ENCODE data around the gene DENND5B. TPM values are rescaled to one million over a fixed set of nuclear protein-coding genes. Genes with fewer than 3 reads are reported as not detected.
"Not testable (repeated sequence)": the region's sequence is repeated elsewhere in the genome, so short reads cannot be mapped to it uniquely, and the experiment has no call there.

The DENND5B gene
- total RNA-seq, 4 donors from 2014 or later = 4.4 to 25.1 (median 16.3) TPM

DNA sequence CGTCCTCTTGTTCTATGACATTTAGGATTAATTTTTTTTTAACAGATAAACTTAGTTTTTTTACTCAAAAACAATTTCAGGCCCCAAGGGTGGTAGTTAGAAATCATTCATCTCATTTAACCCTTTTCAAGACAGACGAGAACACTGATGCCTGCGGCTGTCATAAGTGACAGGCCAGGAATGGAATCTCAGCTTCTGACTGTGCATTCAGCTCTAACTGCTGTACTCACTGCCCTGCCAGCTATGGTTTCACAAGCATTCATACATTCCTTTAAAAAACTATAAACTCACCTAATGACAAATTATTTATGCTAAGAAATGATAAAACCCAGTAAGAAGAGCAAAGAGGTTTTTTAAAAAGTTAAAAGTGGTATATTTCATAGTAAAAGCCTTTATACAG is 8.8 kb downstream of the DENND5B start:
- intact Hi-C loops (cut with DNase I; ENCODE audit: low total_unique reads) = no loop called here
- 71 to 94% methylated on average over 1 to 3 of the region's 3 CpGs for WGBS, 2 donors (ENCODE audit: low coverage in 1 of 2)
- TF ChIP-seq POLR2AphosphoS5 (IDR thresholded peaks at IDR 0.05) (no peak), POLR2A (IDR thresholded peaks at IDR 0.05) (no peak), EP300 (IDR thresholded peaks at IDR 0.05; ENCODE audit: low read depth) (no peak)
- TF ChIP-seq, protein P1, sequence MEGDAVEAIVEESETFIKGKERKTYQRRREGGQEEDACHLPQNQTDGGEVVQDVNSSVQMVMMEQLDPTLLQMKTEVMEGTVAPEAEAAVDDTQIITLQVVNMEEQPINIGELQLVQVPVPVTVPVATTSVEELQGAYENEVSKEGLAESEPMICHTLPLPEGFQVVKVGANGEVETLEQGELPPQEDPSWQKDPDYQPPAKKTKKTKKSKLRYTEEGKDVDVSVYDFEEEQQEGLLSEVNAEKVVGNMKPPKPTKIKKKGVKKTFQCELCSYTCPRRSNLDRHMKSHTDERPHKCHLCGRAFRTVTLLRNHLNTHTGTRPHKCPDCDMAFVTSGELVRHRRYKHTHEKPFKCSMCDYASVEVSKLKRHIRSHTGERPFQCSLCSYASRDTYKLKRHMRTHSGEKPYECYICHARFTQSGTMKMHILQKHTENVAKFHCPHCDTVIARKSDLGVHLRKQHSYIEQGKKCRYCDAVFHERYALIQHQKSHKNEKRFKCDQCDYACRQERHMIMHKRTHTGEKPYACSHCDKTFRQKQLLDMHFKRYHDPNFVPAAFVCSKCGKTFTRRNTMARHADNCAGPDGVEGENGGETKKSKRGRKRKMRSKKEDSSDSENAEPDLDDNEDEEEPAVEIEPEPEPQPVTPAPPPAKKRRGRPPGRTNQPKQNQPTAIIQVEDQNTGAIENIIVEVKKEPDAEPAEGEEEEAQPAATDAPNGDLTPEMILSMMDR (IDR thresholded peaks at IDR 0.05) = no peak
- DNase-seq = no peak
- Histone ChIP-seq H3K4me1 (peaks cover 0 to 6% (median 0%) of the 10 kb centered on the region in 4 donors), H3K9me3 (no peaks in the 10 kb centered on the region), H3K36me3 (no peaks in the 10 kb centered on the region), H3K27me3 (no peaks in the 10 kb centered on the region), H3K4me3 (no peak overlapping the region), H3K27ac (no peak overlapping the region)
- in situ Hi-C loops (cut with MboI; ENCODE audit: low pct_ligation_motif_present in 1 of 4, low pct_unique_long_range_greater_than_20kb in 1 of 4, low sequenced_read_pairs in 3 of 4) = no loop called here

DNA sequence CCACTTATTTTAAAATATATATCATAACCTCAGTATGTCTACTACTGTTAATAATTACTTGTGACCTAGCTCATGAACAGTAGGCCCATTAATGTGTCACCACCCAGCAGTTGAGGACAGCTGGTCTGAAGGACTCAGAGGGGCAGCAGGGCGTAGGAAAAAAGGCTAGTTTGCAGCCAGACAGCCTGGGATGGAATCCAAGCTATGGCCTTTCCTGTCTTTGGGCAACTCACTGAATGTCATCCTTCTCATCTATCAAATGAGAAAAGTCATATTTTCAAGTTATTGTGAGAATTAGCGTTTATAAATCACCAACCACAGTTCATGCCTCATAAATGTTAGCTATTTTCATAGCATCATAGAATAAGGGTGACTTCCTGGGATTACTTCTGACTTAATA is 12.3 kb downstream of the DENND5B start:
- no peaks in the 10 kb centered on the region for H3K36me3 ChIP-seq
- no peak for DNase-seq
- TF ChIP-seq, protein P1 (IDR thresholded peaks at IDR 0.05) = no peak
- TF ChIP-seq POLR2A (IDR thresholded peaks at IDR 0.05) (no peak), EP300 (IDR thresholded peaks at IDR 0.05; ENCODE audit: low read depth) (no peak), POLR2AphosphoS5 (IDR thresholded peaks at IDR 0.05) (no peak)
- intact Hi-C loops (cut with DNase I; ENCODE audit: low total_unique reads) = no loop called here
- WGBS, 2 donors (ENCODE audit: low coverage in 1 of 2) = 58 to 72% methylated on average over 2 of the region's 2 CpGs
- no peaks in the 10 kb centered on the region for H3K9me3 ChIP-seq
- H3K27ac ChIP-seq = no peak overlapping the region
- no peaks in the 10 kb centered on the region for H3K27me3 ChIP-seq
- in situ Hi-C loops (cut with MboI; ENCODE audit: low pct_ligation_motif_present in 1 of 4, low pct_unique_long_range_greater_than_20kb in 1 of 4, low sequenced_read_pairs in 3 of 4) = no loop called here
- no peak overlapping the region for H3K4me3 ChIP-seq
- peaks cover 0 to 14% (median 0%) of the 10 kb centered on the region in 4 donors for H3K4me1 ChIP-seq

DNA sequence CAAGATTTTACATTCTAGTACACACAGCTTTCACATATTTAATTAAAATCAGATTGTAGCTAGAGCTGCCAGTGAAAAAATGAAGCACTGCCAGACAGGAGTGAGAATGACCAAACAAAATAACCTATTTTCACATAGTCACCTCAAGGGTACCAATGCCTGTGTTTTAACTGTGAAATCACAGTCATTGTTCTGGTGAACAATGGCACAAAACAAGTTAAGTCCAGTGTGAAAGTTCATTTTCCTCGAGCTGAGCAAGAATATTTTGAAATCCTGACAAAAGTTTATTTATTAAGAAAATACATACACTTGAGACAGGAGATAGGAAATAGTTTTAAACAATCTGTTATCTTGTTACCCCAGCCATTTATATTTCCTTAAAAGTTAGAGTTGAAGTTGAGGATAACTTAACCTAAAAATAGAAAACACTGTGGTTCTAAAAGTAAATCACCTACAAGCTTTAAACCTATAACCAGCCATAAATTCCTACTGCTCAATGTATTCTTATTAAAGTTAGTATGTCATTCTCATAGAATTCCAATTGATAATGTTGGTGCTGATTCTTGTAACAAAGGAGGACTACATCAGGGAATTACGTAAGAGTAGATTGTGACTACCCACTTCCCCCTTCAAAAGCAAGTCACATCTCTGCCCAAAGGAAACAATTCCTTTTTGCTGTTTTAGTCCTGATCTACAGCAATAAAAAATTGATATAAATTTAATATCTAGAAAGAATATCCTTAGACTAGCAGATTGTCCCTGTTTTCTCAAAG is 15.9 kb downstream of the DENND5B start:
- no peak for TF ChIP-seq POLR2AphosphoS5 (IDR thresholded peaks at IDR 0.05)
- H3K4me1 ChIP-seq = peaks cover 0 to 14% (median 0%) of the 10 kb centered on the region in 4 donors
- in situ Hi-C loops (cut with MboI; ENCODE audit: low pct_ligation_motif_present in 1 of 4, low pct_unique_long_range_greater_than_20kb in 1 of 4, low sequenced_read_pairs in 3 of 4) (no loop called here), intact Hi-C loops (cut with DNase I; ENCODE audit: low total_unique reads) (no loop called here)
- WGBS, 2 donors (ENCODE audit: low coverage in 1 of 2) = 60 to 61% methylated on average over 2 of the region's 2 CpGs
- DNase-seq = no peak
- H3K27ac ChIP-seq = no peak overlapping the region
- H3K27me3 ChIP-seq = no peaks in the 10 kb centered on the region
- H3K4me3 ChIP-seq = no peak overlapping the region
- H3K9me3 ChIP-seq = no peaks in the 10 kb centered on the region
- no peaks in the 10 kb centered on the region for H3K36me3 ChIP-seq

DNA sequence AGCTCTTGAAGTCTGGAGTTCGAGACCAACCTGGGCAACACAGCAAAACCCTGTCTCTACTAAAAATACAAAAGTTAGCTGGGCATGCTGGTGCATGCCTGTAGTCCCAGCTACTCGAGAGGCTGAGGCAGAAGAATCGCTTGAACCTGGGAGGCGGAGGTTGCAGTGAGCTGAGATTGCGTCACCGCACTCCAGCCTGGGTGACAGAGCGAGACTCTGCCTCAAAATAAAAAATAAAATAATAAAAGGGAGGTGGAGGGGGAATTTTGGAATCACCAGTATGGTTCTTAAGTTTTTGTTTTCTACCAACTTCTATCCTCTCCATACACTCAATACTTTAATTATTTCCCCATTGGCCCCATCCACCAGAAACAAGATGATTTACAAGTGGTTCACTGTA is 16.6 kb downstream of the DENND5B start:
- H3K27ac ChIP-seq; H3K27me3 ChIP-seq; H3K4me3 ChIP-seq; DNase-seq; intact Hi-C loops (cut with DNase I; ENCODE audit: low total_unique reads); in situ Hi-C loops (cut with MboI; ENCODE audit: low pct_ligation_motif_present in 1 of 4, low pct_unique_long_range_greater_than_20kb in 1 of 4, low sequenced_read_pairs in 3 of 4); H3K36me3 ChIP-seq; H3K9me3 ChIP-seq: not testable (repeated sequence)
- WGBS, 2 donors (ENCODE audit: low coverage in 1 of 2) = 83 to 99% methylated on average over 5 to 7 of the region's 7 CpGs
- H3K4me1 ChIP-seq = peaks cover 0 to 14% (median 0%) of the 10 kb centered on the region in 4 donors

DNA sequence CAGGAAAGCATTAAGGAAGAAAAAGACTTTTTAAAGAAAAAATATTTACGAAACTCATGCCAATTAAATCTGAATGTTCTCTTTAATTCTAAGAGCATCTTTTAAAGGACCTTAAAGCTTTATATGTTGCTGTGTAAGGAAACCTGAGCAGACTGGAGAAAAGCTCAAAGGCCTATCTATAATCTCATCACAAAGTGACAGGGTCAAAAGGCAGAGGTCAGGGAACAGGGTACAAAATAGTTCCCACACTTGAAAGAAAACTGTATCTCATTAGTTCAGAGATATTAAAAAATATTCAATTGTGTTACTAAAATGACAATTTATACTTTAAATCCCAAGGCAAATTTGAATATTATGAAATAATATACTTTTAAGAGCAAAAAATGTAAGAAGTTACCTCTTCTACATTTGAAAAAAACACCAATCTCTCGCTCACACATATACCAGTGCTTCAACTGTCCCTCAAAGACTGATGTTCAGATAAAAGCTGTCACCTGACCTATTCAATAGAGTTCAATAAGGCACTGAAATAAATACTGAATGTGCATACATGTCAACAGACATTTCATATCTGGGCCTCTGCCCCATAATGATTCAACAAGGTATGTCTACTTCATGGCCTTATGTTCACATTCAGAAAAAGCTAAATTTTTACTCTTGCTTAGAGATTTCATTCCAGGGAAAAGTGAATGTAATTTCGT is 17.9 kb downstream of the DENND5B start:
- in situ Hi-C loops (cut with MboI; ENCODE audit: low pct_ligation_motif_present in 1 of 4, low pct_unique_long_range_greater_than_20kb in 1 of 4, low sequenced_read_pairs in 3 of 4) = no loop called here
- WGBS, 2 donors (ENCODE audit: low coverage in 1 of 2) = 92% methylated on average over 3 of the region's 3 CpGs
- Histone ChIP-seq H3K36me3 (no peaks in the 10 kb centered on the region), H3K4me1 (peaks cover 0 to 8% (median 0%) of the 10 kb centered on the region in 4 donors), H3K27me3 (no peaks in the 10 kb centered on the region), H3K9me3 (no peaks in the 10 kb centered on the region), H3K4me3 (no peak overlapping the region), H3K27ac (no peak overlapping the region)
- no peak for DNase-seq
- no peak for TF ChIP-seq EP300 (IDR thresholded peaks at IDR 0.05; ENCODE audit: low read depth)
- TF ChIP-seq, protein P1 (IDR thresholded peaks at IDR 0.05) = no peak
- no peak for TF ChIP-seq POLR2AphosphoS5 (IDR thresholded peaks at IDR 0.05)
- no peak for TF ChIP-seq POLR2A (IDR thresholded peaks at IDR 0.05)
- intact Hi-C loops (cut with DNase I; ENCODE audit: low total_unique reads) = no loop called here
